HCT116 (cell line): ENCODE measurements around the gene MROH7. TPM values are rescaled to one million over a fixed set of nuclear protein-coding genes. Genes with fewer than 3 reads are reported as not detected.

ENCODE experiments used
- ATAC-seq: fragments of 200-7000 bp; cut with Tn5 transposase; 2 replicates; pipeline ENCODE4 v1.9.1; 2020; ENCODE audit warnings: mild to moderate bottlenecking, moderate library complexity
- BruUV-seq: library from RNA; stranded (reverse); fragments of 400-500 nt; replicated peaks from 2 replicates; lab custom pipeline; 2021; lab: Mats Ljungman, UMichigan
- CTCF ChIA-PET: fragments of 300-600 bp; sonication (Branson Sonifier 250); formaldehyde crosslinking; loops from one replicate; lab custom pipeline; 2021; ENCODE audit warnings: antibody characterized with exemption; lab: Charles Lee
- POLR2A ChIA-PET: fragments of 300-600, 350-600 bp; sonication (Branson Sonifier 250); formaldehyde crosslinking; loops from one replicate; lab custom pipeline; 2021; ENCODE audit warnings: antibody characterized with exemption; lab: Charles Lee
- RAD21 ChIA-PET, 2 experiments: fragments of 300-600 bp; sonication (Branson Sonifier 250); formaldehyde crosslinking; loops; one replicate each; lab custom pipeline; 2023; ENCODE audit warnings: low total read pairs in 2 of 2; ENCODE audit not compliant: uncharacterized antibody in 2 of 2, unreplicated experiment in 2 of 2, low non-redundant PET in 1 of 2; lab: Charles Lee
- DNase-seq: peaks from one replicate; pipeline ENCODE4 v3.0.0-alpha.2; 2010; ENCODE audit warnings: low read depth, low spot score
- H2AFZ ChIP-seq: fragments of 200-600 bp; shearing (Covaris generic), sonication (generic); 2 replicates; pipeline ENCODE4 v1.6.1; 2017; ENCODE audit warnings: low read depth, mixed run types, mixed read lengths, antibody characterized with exemption, low read length; ENCODE audit not compliant: poor library complexity, severe bottlenecking
- H3K27ac ChIP-seq: 2 replicates; pipeline ENCODE4 v1.5.1; 2012; ENCODE audit warnings: low read depth, low read length
- H3K27me3 ChIP-seq: fragments of 200-600 bp; sonication (generic); 2 replicates; pipeline ENCODE4 v1.6.1; 2016; ENCODE audit warnings: mixed run types, low read length, mixed read lengths; ENCODE audit not compliant: insufficient read depth
- H3K36me3 ChIP-seq, 2 experiments: fragments of 200-500 bp in 1 of 2; fragments of 200-600 bp in 1 of 2; sonication (Bioruptor generic) in 1 of 2; sonication (generic) in 1 of 2; 2 replicates each; pipeline versions ENCODE4 v1.5.1 to v1.6.1; 2014 to 2016; ENCODE audit warnings: low read length in 2 of 2, inconsistent platforms in 1 of 2, mixed read lengths in 1 of 2, mixed run types in 1 of 2; ENCODE audit not compliant: insufficient read depth in 2 of 2, control insufficient read depth in 1 of 2
- H3K4me1 ChIP-seq, 2 experiments: fragments of 200-600 bp in 1 of 2; sonication (generic) in 1 of 2; 2 replicates each; pipeline versions ENCODE4 v1.5.1 to v1.6.1; 2012 to 2017; ENCODE audit warnings: low read length in 2 of 2, inconsistent platforms in 1 of 2, mild to moderate bottlenecking in 1 of 2, mixed read lengths in 1 of 2, mixed run types in 1 of 2, moderate library complexity in 1 of 2; ENCODE audit not compliant: insufficient read depth in 2 of 2, control insufficient read depth in 1 of 2
- H3K4me2 ChIP-seq: fragments of 200-600 bp; sonication (generic); 2 replicates; pipeline ENCODE4 v1.6.1; 2017; ENCODE audit warnings: mixed run types, low read length, mixed read lengths
- H3K4me3 ChIP-seq, 2 experiments: fragments of 200-600 bp in 1 of 2; sonication (generic) in 1 of 2; replicated peaks in 1 of 2; 2 replicates each; pipeline ENCODE4 v1.5.1; 2011 to 2016; ENCODE audit warnings: low read length in 2 of 2, control low read depth in 1 of 2, low read depth in 1 of 2, mild to moderate bottlenecking in 1 of 2, mixed read lengths in 1 of 2, mixed run types in 1 of 2
- H3K79me2 ChIP-seq: fragments of 200-600 bp; sonication (generic); 2 replicates; pipeline ENCODE4 v1.6.1; 2017; ENCODE audit warnings: mild to moderate bottlenecking, mixed run types, low read length, moderate library complexity, mixed read lengths; ENCODE audit not compliant: insufficient read depth
- H3K9ac ChIP-seq: fragments of 200-600 bp; sonication (generic); 2 replicates; pipeline ENCODE4 v1.6.1; 2016; ENCODE audit warnings: low read length, mixed read lengths
- H3K9me2 ChIP-seq: fragments of 200-600 bp; sonication (generic), shearing (Covaris generic); 2 replicates; pipeline ENCODE4 v1.6.1; 2017; ENCODE audit warnings: mixed run types, mild to moderate bottlenecking, moderate library complexity; ENCODE audit not compliant: insufficient read depth
- H3K9me3 ChIP-seq, 2 experiments: fragments of 200-500 bp in 1 of 2; fragments of 200-600 bp in 1 of 2; sonication (Bioruptor generic) in 1 of 2; sonication (generic) in 1 of 2; 2 replicates each; pipeline ENCODE4 v1.6.1; 2014 to 2017; ENCODE audit warnings: low read length in 2 of 2, mixed read lengths in 2 of 2, inconsistent platforms in 1 of 2, low read depth in 1 of 2, mild to moderate bottlenecking in 1 of 2, mixed run types in 1 of 2, moderate library complexity in 1 of 2; ENCODE audit not compliant: control insufficient read depth in 1 of 2, insufficient read depth in 1 of 2
- H4K20me1 ChIP-seq: fragments of 200-600 bp; sonication (generic), shearing (Covaris generic); 2 replicates; pipeline ENCODE4 v1.6.1; 2017; ENCODE audit warnings: mixed run types, mild to moderate bottlenecking, moderate library complexity; ENCODE audit not compliant: insufficient read depth
- FOSL1 ChIP-seq: IDR thresholded peaks from 2 replicates; pipeline ENCODE4 v1.6.1; 2012; ENCODE audit warnings: low read depth
- RAD21 ChIP-seq: IDR thresholded peaks from 2 replicates; pipeline ENCODE4 v1.6.1; 2012; ENCODE audit warnings: low read depth, mild to moderate bottlenecking
- SIN3A ChIP-seq: IDR thresholded peaks from 2 replicates; pipeline ENCODE4 v1.6.1; 2012; ENCODE audit warnings: low read depth
- TCF7L2 ChIP-seq: IDR thresholded peaks from 2 replicates; pipeline ENCODE4 v1.7.0; 2011; ENCODE audit warnings: borderline replicate concordance, inconsistent platforms; ENCODE audit not compliant: insufficient read depth, insufficient read length; ENCODE audit errors: extremely low read depth
- ZFX ChIP-seq: fragments of 450-650 bp; IDR thresholded peaks from 2 replicates; pipeline ENCODE4 v1.6.1; 2017
- ZNF274 ChIP-seq: fragments of 200-500 bp; sonication (Bioruptor generic); IDR thresholded peaks from 2 replicates; pipeline ENCODE4 v1.6.1; 2014; ENCODE audit warnings: mild to moderate bottlenecking, low read depth, low read length, inconsistent platforms
- intact Hi-C: fragments of 100-400 bp; cut with micrococcal nuclease; formaldehyde crosslinking; loops from 2 replicates; pipeline ENCODE4 v1.10.0; 2022
- total RNA-seq: library from RNA; stranded (reverse); gene quantifications from one replicate; pipeline ENCODE4 v1.2.1, GENCODE V29; 2021; ENCODE audit not compliant: unreplicated experiment
- TF ChIP-seq, protein P1 (sequence below), 3 experiments: fragments of 200-600 bp in 1 of 3; sonication (generic) in 1 of 3; IDR thresholded peaks in 2 of 3; conservative IDR thresholded peaks in 1 of 3; 2 replicates each; pipeline ENCODE4 v1.5.1; 2012 to 2017; ENCODE audit warnings: low read depth in 2 of 3, low read length in 2 of 3, antibody characterized with exemption in 1 of 3, borderline replicate concordance in 1 of 3, control low read depth in 1 of 3, mild to moderate bottlenecking in 1 of 3, mixed read lengths in 1 of 3, mixed run types in 1 of 3, moderate library complexity in 1 of 3; ENCODE audit not compliant: insufficient read depth in 1 of 3
- TF ChIP-seq, protein P2 (sequence below): IDR thresholded peaks from 2 replicates; pipeline ENCODE4 v1.6.1; 2012
- TF ChIP-seq, protein P3 (sequence below): IDR thresholded peaks from 2 replicates; pipeline ENCODE4 v1.6.1; 2012

Gene MROH7
- total RNA-seq, 1 experiment from 2014 or later, result 1.1 TPM

DNA sequence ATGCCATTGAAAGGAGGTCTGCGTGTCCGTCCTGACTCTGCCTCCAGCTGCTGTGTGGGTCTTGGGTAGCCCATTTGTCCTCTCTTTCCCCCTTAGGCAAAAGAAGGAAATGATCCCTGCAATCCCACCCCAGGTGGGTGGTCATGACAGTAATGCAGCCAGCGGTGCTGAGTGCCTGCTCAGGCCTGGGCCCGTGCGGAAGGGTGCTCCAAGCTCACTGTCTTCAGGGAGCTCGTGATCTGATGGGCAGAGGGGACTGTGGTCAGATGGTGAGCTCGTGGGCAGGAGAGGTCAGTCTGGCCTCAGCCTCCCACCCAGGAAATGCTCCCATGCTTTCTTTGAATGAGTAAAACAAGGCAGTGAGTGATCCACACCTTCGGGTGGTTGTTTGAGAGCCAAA lies 38.8 kb downstream of the MROH7 start:
- H3K9ac ChIP-seq, result no peak overlapping the region
- H3K27ac ChIP-seq, result no peak overlapping the region
- no peak overlapping the region for H3K4me2 ChIP-seq
- ChIA-PET RAD21 (no interaction called here), CTCF (no interaction called here), POLR2A (interaction anchor here (0.5 kb wide), 1 partner anchor 290 kb away, joined by 3 read pairs; no protein-coding TSS in a partner anchor)
- no peaks in the 10 kb centered on the region for H3K36me3 ChIP-seq
- no peaks in the 10 kb centered on the region for H3K9me2 ChIP-seq
- BruUV-seq, result no TSS peak
- H2AFZ ChIP-seq, result no peak overlapping the region
- TF ChIP-seq ZFX, result no peak
- TF ChIP-seq TCF7L2, result no peak
- no peak for TF ChIP-seq ZNF274
- TF ChIP-seq, protein P1, sequence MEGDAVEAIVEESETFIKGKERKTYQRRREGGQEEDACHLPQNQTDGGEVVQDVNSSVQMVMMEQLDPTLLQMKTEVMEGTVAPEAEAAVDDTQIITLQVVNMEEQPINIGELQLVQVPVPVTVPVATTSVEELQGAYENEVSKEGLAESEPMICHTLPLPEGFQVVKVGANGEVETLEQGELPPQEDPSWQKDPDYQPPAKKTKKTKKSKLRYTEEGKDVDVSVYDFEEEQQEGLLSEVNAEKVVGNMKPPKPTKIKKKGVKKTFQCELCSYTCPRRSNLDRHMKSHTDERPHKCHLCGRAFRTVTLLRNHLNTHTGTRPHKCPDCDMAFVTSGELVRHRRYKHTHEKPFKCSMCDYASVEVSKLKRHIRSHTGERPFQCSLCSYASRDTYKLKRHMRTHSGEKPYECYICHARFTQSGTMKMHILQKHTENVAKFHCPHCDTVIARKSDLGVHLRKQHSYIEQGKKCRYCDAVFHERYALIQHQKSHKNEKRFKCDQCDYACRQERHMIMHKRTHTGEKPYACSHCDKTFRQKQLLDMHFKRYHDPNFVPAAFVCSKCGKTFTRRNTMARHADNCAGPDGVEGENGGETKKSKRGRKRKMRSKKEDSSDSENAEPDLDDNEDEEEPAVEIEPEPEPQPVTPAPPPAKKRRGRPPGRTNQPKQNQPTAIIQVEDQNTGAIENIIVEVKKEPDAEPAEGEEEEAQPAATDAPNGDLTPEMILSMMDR (IDR thresholded peaks at IDR 0.05 in 2 of 3, conservative IDR thresholded peaks at IDR 0.05 in 1 of 3; ENCODE audit: borderline replicate concordance in 1 of 3, insufficient read depth in 1 of 3, low read depth in 2 of 3, low read length in 2 of 3), result no peak
- no peak for TF ChIP-seq SIN3A
- TF ChIP-seq RAD21, result no peak
- TF ChIP-seq, protein P2, sequence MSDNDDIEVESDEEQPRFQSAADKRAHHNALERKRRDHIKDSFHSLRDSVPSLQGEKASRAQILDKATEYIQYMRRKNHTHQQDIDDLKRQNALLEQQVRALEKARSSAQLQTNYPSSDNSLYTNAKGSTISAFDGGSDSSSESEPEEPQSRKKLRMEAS, result no peak
- TF ChIP-seq, protein P3, sequence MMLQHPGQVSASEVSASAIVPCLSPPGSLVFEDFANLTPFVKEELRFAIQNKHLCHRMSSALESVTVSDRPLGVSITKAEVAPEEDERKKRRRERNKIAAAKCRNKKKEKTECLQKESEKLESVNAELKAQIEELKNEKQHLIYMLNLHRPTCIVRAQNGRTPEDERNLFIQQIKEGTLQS, result no peak
- TF ChIP-seq FOSL1, result no peak
- TF ChIP-seq, all 23 proteins: peak for 0
- H3K9me3 ChIP-seq, result no peaks in the 10 kb centered on the region
- H4K20me1 ChIP-seq, result no peaks in the 10 kb centered on the region
- no peak overlapping the region for H3K4me3 ChIP-seq
- DNase-seq (no peak), ATAC-seq (no peak)
- no peaks in the 10 kb centered on the region for H3K4me1 ChIP-seq
- no peaks in the 10 kb centered on the region for H3K27me3 ChIP-seq
- intact Hi-C loops, result no loop called here
- H3K79me2 ChIP-seq, result no peaks in the 10 kb centered on the region
